Hematopoietic multipotent progenitor cell treated with erythropoietin and hydrocortisone succinate and interleukin-3 and kit ligand, for 8 days (in vitro differentiated cells): ENCODE results near the gene SIRT2.
"Not testable (repeated sequence)": the region's sequence is repeated elsewhere in the genome, so short reads cannot be mapped to it uniquely, and the experiment has no call there.

Experiments
- DNase-seq: peaks from one replicate; pipeline ENCODE4 v3.0.0-alpha.2; 2015

The SIRT2 gene

GRCh38 chr19:38842439-38843174 lies 56.8 kb downstream of the SIRT2 start:
- no peak for DNase-seq

GRCh38 chr19:38841787-38842438 lies 57.5 kb downstream of the SIRT2 start:
- no peak for DNase-seq

- DNase-seq, result no peak
Measured at GRCh38 chr19:38841180-38841766, 58.1 kb downstream of the SIRT2 start.

- no peak for DNase-seq
Measured at GRCh38 chr19:38840583-38840968, 58.8 kb downstream of the SIRT2 start.

- DNase-seq, result no peak
Measured at GRCh38 chr19:38839816-38840582, 59.4 kb downstream of the SIRT2 start.

- no peak for DNase-seq
Measured at GRCh38 chr19:38838986-38839761, 60.2 kb downstream of the SIRT2 start.

- DNase-seq, result no peak
Measured at GRCh38 chr19:38838208-38838985, 61.0 kb downstream of the SIRT2 start.

GRCh38 chr19:38837656-38838121 lies 61.7 kb downstream of the SIRT2 start:
- no peak for DNase-seq

GRCh38 chr19:38836983-38837626 lies 62.3 kb downstream of the SIRT2 start:
- DNase-seq, result no peak

- DNase-seq, result no peak
Measured at GRCh38 chr19:38836159-38836982, 63.0 kb downstream of the SIRT2 start.

GRCh38 chr19:38834590-38834989 lies 64.8 kb downstream of the SIRT2 start:
- no peak for DNase-seq

GRCh38 chr19:38834104-38834490 lies 65.3 kb downstream of the SIRT2 start:
- DNase-seq, result no peak

GRCh38 chr19:38833092-38833425 lies 66.4 kb downstream of the SIRT2 start:
- DNase-seq, result no peak

- peak; percentile 38 for DNase-seq
Measured at GRCh38 chr19:38831142-38831605, 68.2 kb downstream of the SIRT2 start.

GRCh38 chr19:38830039-38830733 lies 69.2 kb downstream of the SIRT2 start:
- DNase-seq, result no peak

GRCh38 chr19:38829203-38829602 lies 70.2 kb downstream of the SIRT2 start:
- DNase-seq, result not testable (repeated sequence)
